Mesothelial cell of epicardium (in vitro differentiated cells): Measurements from ENCODE around the gene ITLN2. TPM values are rescaled to one million over a fixed set of nuclear protein-coding genes. Genes with fewer than 3 reads are reported as not detected.
"Not testable (repeated sequence)": the region's sequence is repeated elsewhere in the genome, so short reads cannot be mapped to it uniquely, and the experiment has no call there.

ENCODE experiments used
- DNase-seq, 2 experiments: peaks; one replicate each; pipeline ENCODE4 v3.0.0; 2021; ENCODE audit warnings: low spot score in 2 of 2; ENCODE audit not compliant: unreplicated experiment in 2 of 2
- H3K27ac Mint-ChIP-seq: 2 replicates; pipeline ENCODE4 v1.8.0; 2021; ENCODE audit warnings: mixed read lengths
- H3K27me3 Mint-ChIP-seq: 2 replicates; pipeline ENCODE4 v1.8.0; 2021; ENCODE audit warnings: low read depth, mixed read lengths
- H3K36me3 Mint-ChIP-seq: 2 replicates; pipeline ENCODE4 v1.8.0; 2021; ENCODE audit warnings: mixed read lengths
- H3K4me1 Mint-ChIP-seq: 2 replicates; pipeline ENCODE4 v1.8.0; 2021; ENCODE audit warnings: mixed read lengths
- H3K4me3 Mint-ChIP-seq: 2 replicates; pipeline ENCODE4 v1.8.0; 2021; ENCODE audit warnings: mild to moderate bottlenecking, moderate library complexity, mixed read lengths
- H3K9me3 Mint-ChIP-seq: 2 replicates; pipeline ENCODE4 v1.8.0; 2021; ENCODE audit warnings: mixed read lengths
- CTCF ChIP-seq: fragments of 200-600 bp; sonication (generic); IDR thresholded peaks from one replicate; pipeline ENCODE4 v1.5.0; 2021; ENCODE audit warnings: antibody characterized with exemption; ENCODE audit not compliant: unreplicated experiment
- total RNA-seq: library from RNA; stranded (reverse); gene quantifications from 3 replicates; pipeline ENCODE4 v1.2.1, GENCODE V29; 2021

Gene ITLN2
- total RNA-seq, 1 donor from 2014 or later = 0.72 TPM

- Mint-ChIP-seq H3K4me1 (peaks cover 32% of the 10 kb centered on the region), H3K36me3 (no peaks in the 10 kb centered on the region)
- peak in 1 of 2 experiments; percentile 69 for DNase-seq
Observed at GRCh38 chr1:160951443-160952128, 3.0 kb downstream of the ITLN2 start.

GRCh38 chr1:160950657-160951056, 4.0 kb downstream of the ITLN2 start:
- Mint-ChIP-seq H3K27ac (no peak overlapping the region), H3K27me3 (no peaks in the 10 kb centered on the region), H3K4me1 (peaks cover 32% of the 10 kb centered on the region), H3K4me3 (no peak overlapping the region), H3K9me3 (no peaks in the 10 kb centered on the region), H3K36me3 (no peaks in the 10 kb centered on the region)
- no peak for DNase-seq
- no peak for TF ChIP-seq CTCF

More at GRCh38 chr1:160951443-160952128, 3.0 kb downstream of the ITLN2 start:
- peak overlapping the region; percentile 35 for H3K27ac Mint-ChIP-seq
- H3K4me3 Mint-ChIP-seq = no peak overlapping the region
- no peaks in the 10 kb centered on the region for H3K27me3 Mint-ChIP-seq
- TF ChIP-seq CTCF = peak; percentile 55
- no peaks in the 10 kb centered on the region for H3K9me3 Mint-ChIP-seq

- H3K27me3 Mint-ChIP-seq = no peaks in the 10 kb centered on the region
- TF ChIP-seq CTCF = no peak
- no peaks in the 10 kb centered on the region for H3K9me3 Mint-ChIP-seq
- no peaks in the 10 kb centered on the region for H3K36me3 Mint-ChIP-seq
- H3K27ac Mint-ChIP-seq = no peak overlapping the region
- H3K4me3 Mint-ChIP-seq = no peak overlapping the region
- peaks cover 36% of the 10 kb centered on the region for H3K4me1 Mint-ChIP-seq
- no peak for DNase-seq
Observed at GRCh38 chr1:160949881-160950280, 4.7 kb downstream of the ITLN2 start.

- not testable (repeated sequence) for H3K36me3 Mint-ChIP-seq, H3K9me3 Mint-ChIP-seq, H3K27me3 Mint-ChIP-seq, DNase-seq, H3K4me3 Mint-ChIP-seq
- H3K4me1 Mint-ChIP-seq = peaks cover 38% of the 10 kb centered on the region
- H3K27ac Mint-ChIP-seq = peak overlapping the region; percentile 34
Observed at GRCh38 chr1:160949216-160949880, 5.3 kb downstream of the ITLN2 start.

GRCh38 chr1:160947174-160947759, 7.3 kb downstream of the ITLN2 start:
- peaks cover 38% of the 10 kb centered on the region for H3K4me1 Mint-ChIP-seq
- DNase-seq, H3K9me3 Mint-ChIP-seq, H3K4me3 Mint-ChIP-seq, H3K36me3 Mint-ChIP-seq, H3K27me3 Mint-ChIP-seq: not testable (repeated sequence)
- H3K27ac Mint-ChIP-seq = peak overlapping the region; percentile 81

GRCh38 chr1:160945881-160946280, 8.7 kb downstream of the ITLN2 start:
- H3K27me3 Mint-ChIP-seq, H3K9me3 Mint-ChIP-seq, DNase-seq, H3K4me3 Mint-ChIP-seq, H3K36me3 Mint-ChIP-seq: not testable (repeated sequence)
- Mint-ChIP-seq H3K4me1 (peaks cover 34% of the 10 kb centered on the region), H3K27ac (peak overlapping the region; percentile 25)

- H3K27ac Mint-ChIP-seq = no peak overlapping the region
- H3K9me3 Mint-ChIP-seq = peaks cover 6% of the 10 kb centered on the region
- no peak for TF ChIP-seq CTCF
- no peaks in the 10 kb centered on the region for H3K36me3 Mint-ChIP-seq
- DNase-seq = no peak
- peaks cover 34% of the 10 kb centered on the region for H3K4me1 Mint-ChIP-seq
- H3K4me3 Mint-ChIP-seq = no peak overlapping the region
- no peaks in the 10 kb centered on the region for H3K27me3 Mint-ChIP-seq
Observed at GRCh38 chr1:160945079-160945478, 9.5 kb downstream of the ITLN2 start.
